ENCODE data around the gene TCTN1.
A peak's percentile ranks its signal among the peaks of the same experiment; 100 is the strongest.

Gene TCTN1

DNA sequence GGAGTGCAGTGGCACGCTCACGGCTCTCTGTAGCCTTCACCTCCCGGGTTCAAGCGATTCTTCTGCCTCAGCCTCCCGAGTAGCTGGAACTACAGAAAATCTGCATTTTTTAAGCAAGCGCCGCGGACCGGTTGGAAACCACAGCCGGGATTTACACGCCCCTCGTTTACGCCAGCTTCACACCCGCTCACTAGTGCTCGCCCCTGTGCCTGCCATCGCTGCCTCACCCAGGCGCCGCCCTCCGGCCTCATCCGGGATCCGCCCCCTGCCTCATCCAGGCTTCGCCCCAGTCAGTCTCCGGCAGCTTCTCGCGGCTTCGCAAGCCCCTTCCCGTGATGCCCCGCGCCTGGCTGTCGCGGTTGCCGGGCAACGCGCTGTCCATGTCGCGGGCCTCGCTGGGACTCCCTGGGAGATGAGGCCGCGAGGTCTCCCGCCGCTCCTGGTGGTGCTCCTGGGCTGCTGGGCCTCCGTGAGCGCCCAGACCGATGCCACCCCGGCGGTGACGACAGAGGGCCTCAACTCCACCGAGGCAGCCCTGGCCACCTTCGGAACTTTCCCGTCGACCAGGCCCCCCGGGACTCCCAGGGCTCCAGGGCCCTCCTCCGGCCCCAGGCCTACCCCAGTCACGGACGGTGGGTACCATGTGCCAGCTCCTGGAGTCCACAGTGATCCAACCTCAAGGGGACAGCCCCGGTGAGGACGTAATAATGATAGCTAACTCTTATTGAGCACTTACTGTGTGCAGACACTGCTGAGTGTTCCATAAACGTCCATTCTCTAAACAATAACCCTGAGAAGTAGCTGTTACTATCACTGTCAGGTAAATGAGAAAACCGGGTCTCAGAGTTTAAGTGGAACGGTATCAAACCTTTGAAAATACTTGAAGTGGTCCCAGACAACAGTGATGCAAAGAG is at the start of gene TCTN1:
Gene TCTN1 (plus strand): TSS at position 359 of the 914 bp plus-strand sequence. CDS start 54 bp downstream, at position 413.
- peak; percentile 100 for ATAC-seq (ENCODE audit: insufficient read depth, low read depth)
- H2AFZ ChIP-seq (ENCODE audit: low read depth, low read length): peak within 1 kb of the TSS; percentile 91

DNA sequence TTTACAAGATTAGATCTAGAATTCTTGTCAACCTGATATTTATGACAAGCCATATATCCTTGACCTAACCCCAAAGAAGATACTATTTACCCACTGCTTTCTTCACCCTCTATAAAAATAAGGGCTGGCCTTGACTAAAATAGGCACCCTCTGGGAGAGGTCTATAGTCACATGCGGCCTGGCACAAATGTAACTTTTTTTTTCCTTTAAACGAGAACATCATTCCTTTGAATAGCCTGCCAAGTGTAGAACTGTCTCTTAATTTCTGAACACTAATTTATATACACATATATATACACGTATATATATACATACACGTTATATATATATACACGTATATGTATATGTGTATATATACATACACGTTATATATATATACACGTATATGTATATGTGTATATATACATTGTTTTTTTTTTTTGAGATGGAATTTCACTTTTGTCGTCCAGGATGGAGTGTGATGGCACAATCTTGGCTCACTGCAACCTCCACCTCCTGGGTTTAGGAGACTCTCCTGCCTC is 49.4 kb upstream of the TCTN1 start:
- no peaks in the 10 kb centered on the region for H3K9me3 ChIP-seq (ENCODE audit: insufficient read depth, low read length, severe bottlenecking)
- H2AFZ ChIP-seq (ENCODE audit: low read depth, low read length): no peak overlapping the region
- H3K9ac ChIP-seq (ENCODE audit: low read depth, low read length): no peak overlapping the region
- peaks cover 64% of the 10 kb centered on the region for H4K20me1 ChIP-seq (ENCODE audit: insufficient read depth, low read length)
- no peaks in the 10 kb centered on the region for H3K27me3 ChIP-seq (ENCODE audit: insufficient read depth, low read length, poor library complexity)
- H3K36me3 ChIP-seq (ENCODE audit: insufficient read depth, low read length): peaks cover 6% of the 10 kb centered on the region; the same call in 1 of the 2 replicates
- TF ChIP-seq, protein P1, sequence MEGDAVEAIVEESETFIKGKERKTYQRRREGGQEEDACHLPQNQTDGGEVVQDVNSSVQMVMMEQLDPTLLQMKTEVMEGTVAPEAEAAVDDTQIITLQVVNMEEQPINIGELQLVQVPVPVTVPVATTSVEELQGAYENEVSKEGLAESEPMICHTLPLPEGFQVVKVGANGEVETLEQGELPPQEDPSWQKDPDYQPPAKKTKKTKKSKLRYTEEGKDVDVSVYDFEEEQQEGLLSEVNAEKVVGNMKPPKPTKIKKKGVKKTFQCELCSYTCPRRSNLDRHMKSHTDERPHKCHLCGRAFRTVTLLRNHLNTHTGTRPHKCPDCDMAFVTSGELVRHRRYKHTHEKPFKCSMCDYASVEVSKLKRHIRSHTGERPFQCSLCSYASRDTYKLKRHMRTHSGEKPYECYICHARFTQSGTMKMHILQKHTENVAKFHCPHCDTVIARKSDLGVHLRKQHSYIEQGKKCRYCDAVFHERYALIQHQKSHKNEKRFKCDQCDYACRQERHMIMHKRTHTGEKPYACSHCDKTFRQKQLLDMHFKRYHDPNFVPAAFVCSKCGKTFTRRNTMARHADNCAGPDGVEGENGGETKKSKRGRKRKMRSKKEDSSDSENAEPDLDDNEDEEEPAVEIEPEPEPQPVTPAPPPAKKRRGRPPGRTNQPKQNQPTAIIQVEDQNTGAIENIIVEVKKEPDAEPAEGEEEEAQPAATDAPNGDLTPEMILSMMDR (IDR thresholded peaks at IDR 0.05; ENCODE audit: borderline replicate concordance, extremely low read depth, low read length, poor library complexity, severe bottlenecking): no peak
- no peak for TF ChIP-seq EZH2 (IDR thresholded peaks at IDR 0.05; ENCODE audit: borderline replicate concordance, low read depth, low read length, severe bottlenecking)
- no peak for ATAC-seq (ENCODE audit: insufficient read depth, low read depth)
- no peak for DNase-seq
- peaks cover 99% of the 10 kb centered on the region for H3K79me2 ChIP-seq (ENCODE audit: insufficient read depth, low read length)
- H3K4me2 ChIP-seq (ENCODE audit: insufficient read depth, low read length): no peak overlapping the region
- H3K4me3 ChIP-seq (ENCODE audit: low read depth in 1 of 2, low read length in 2 of 2): no peak overlapping the region
- H3K27ac ChIP-seq (ENCODE audit: low read length): no peak overlapping the region
- H3K4me1 ChIP-seq (ENCODE audit: insufficient read depth, low read length): no peaks in the 10 kb centered on the region

More for the DNA sequence above, at the start of gene TCTN1:
- H3K9me3 ChIP-seq (ENCODE audit: insufficient read depth, low read length, severe bottlenecking): no peaks in the 10 kb centered on the region
- DNase-seq: peak; percentile 99
- TF ChIP-seq, protein P1 (IDR thresholded peaks at IDR 0.05; ENCODE audit: borderline replicate concordance, extremely low read depth, low read length, poor library complexity, severe bottlenecking): no peak
- no peak for TF ChIP-seq EZH2 (IDR thresholded peaks at IDR 0.05; ENCODE audit: borderline replicate concordance, low read depth, low read length, severe bottlenecking)
- H3K27ac ChIP-seq (ENCODE audit: low read length): peak within 1 kb of the TSS; percentile 80
- H3K36me3 ChIP-seq (ENCODE audit: insufficient read depth, low read length): no peaks in the 10 kb centered on the region
- H3K4me3 ChIP-seq (ENCODE audit: low read depth in 1 of 2, low read length in 2 of 2): peak within 1 kb of the TSS; percentile 46 to 74; a peak in 3 of 4 replicates
- peak within 1 kb of the TSS; percentile 92 for H3K4me2 ChIP-seq (ENCODE audit: insufficient read depth, low read length)
- H3K79me2 ChIP-seq (ENCODE audit: insufficient read depth, low read length): no peaks in the 10 kb centered on the region
- H3K4me1 ChIP-seq (ENCODE audit: insufficient read depth, low read length): peaks cover 20% of the 10 kb centered on the region
- H3K27me3 ChIP-seq (ENCODE audit: insufficient read depth, low read length, poor library complexity): no peaks in the 10 kb centered on the region
- peak within 1 kb of the TSS; percentile 65 for H3K9ac ChIP-seq (ENCODE audit: low read depth, low read length)
- H4K20me1 ChIP-seq (ENCODE audit: insufficient read depth, low read length): no peaks in the 10 kb centered on the region

DNA sequence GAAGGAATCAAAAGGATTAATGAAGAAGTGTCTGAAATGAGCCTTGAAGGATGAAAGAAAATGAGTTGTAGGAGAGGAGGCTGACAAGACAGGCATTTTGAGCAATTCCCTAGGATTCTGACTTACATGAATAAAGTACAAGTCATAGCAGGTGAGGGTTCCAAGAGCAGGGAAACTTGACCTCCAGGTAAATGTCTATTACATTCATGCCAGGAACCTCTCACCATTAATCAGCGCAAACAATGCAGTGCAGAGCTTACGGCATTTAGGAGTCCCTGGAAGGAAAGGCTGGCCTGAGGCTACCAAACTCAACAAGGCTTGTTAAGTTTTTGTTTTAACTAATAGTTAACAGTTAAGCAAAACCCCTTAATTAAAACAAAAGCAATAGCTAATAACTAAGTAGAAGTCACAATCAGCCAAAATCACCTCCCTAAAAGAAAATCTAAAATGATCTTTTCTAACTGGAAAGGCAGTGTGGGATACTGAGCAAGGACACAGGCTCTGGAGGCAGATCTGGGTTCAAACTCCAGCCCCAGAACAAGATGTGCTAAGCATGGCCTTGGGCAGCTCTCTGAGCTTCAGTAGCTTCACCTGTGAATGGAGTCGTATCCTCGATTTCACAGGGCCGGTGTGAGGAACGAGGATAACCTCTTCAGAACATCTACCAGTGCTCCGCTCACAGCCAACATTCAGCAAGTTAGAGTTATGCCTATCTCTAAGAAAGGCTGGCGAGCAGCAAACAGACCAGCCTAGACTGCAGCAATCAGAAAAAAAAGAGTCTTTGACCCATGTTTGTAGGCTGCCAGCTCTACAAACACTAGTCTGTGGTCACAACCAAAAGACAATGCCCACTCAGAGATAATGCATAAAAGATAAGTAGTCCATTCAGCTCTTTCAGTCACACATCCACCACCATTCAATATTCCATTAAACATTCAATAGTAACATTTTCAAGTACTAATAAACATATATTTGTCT is 47.7 kb upstream of the TCTN1 start:
- Histone ChIP-seq H3K4me2 (ENCODE audit: insufficient read depth, low read length) (no peak overlapping the region), H3K36me3 (ENCODE audit: insufficient read depth, low read length) (0 out of 2 replicates have a peak, but pooled peaks cover 3% of the 10 kb centered on the region), H3K79me2 (ENCODE audit: insufficient read depth, low read length) (peaks cover 89% of the 10 kb centered on the region), H2AFZ (ENCODE audit: low read depth, low read length) (no peak overlapping the region), H4K20me1 (ENCODE audit: insufficient read depth, low read length) (peaks cover 56% of the 10 kb centered on the region), H3K9ac (ENCODE audit: low read depth, low read length) (no peak overlapping the region), H3K9me3 (ENCODE audit: insufficient read depth, low read length, severe bottlenecking) (peaks cover 2% of the 10 kb centered on the region), H3K4me1 (ENCODE audit: insufficient read depth, low read length) (no peaks in the 10 kb centered on the region), H3K27ac (ENCODE audit: low read length) (no peak overlapping the region), H3K27me3 (ENCODE audit: insufficient read depth, low read length, poor library complexity) (no peaks in the 10 kb centered on the region), H3K4me3 (ENCODE audit: low read depth in 1 of 2, low read length in 2 of 2) (no peak overlapping the region)
- TF ChIP-seq EZH2 (IDR thresholded peaks at IDR 0.05; ENCODE audit: borderline replicate concordance, low read depth, low read length, severe bottlenecking): no peak
- TF ChIP-seq, protein P1 (IDR thresholded peaks at IDR 0.05; ENCODE audit: borderline replicate concordance, extremely low read depth, low read length, poor library complexity, severe bottlenecking): no peak
- DNase-seq: no peak
- ATAC-seq (ENCODE audit: insufficient read depth, low read depth): no peak
